GM21360 (cell line): ENCODE data around the gene TMEM191B.
"Not testable (repeated sequence)": the region's sequence is repeated elsewhere in the genome, so short reads cannot be mapped to it uniquely, and the experiment has no call there.

Experiments
- ATAC-seq: cut with Tn5 transposase; IDR thresholded peaks from one replicate; pipeline ENCODE4 v1.9.1; 2021; ENCODE audit warnings: mild to moderate bottlenecking, moderate library complexity; ENCODE audit not compliant: unreplicated experiment

Gene TMEM191B

GRCh38 chr22:18554280-18555256, 27.0 kb downstream of the TMEM191B start:
- ATAC-seq: not testable (repeated sequence)

GRCh38 chr22:18558516-18558915, 30.9 kb downstream of the TMEM191B start:
- not testable (repeated sequence) for ATAC-seq

- ATAC-seq: not testable (repeated sequence)
These were observed 31.3 kb downstream of the TMEM191B start for GRCh38 chr22:18558939-18559338.

GRCh38 chr22:18560099-18560974, 32.7 kb downstream of the TMEM191B start:
- ATAC-seq: not testable (repeated sequence)

- not testable (repeated sequence) for ATAC-seq
These were observed 43.1 kb downstream of the TMEM191B start for GRCh38 chr22:18570509-18571246.

GRCh38 chr22:18573483-18574164, 46.0 kb downstream of the TMEM191B start:
- not testable (repeated sequence) for ATAC-seq

GRCh38 chr22:18574555-18574954, 47.0 kb downstream of the TMEM191B start:
- not testable (repeated sequence) for ATAC-seq

- not testable (repeated sequence) for ATAC-seq
These were observed 48.1 kb downstream of the TMEM191B start for GRCh38 chr22:18575686-18576085.

- ATAC-seq: not testable (repeated sequence)
These were observed 49.7 kb downstream of the TMEM191B start for GRCh38 chr22:18577090-18577818.

- ATAC-seq: peak; percentile 84
These were observed 50.2 kb downstream of the TMEM191B start for GRCh38 chr22:18577847-18578246.
